SK-N-SH treated with all-trans-retinoic acid at 6 μM for 48 hours (cell line): ENCODE measurements around the gene S100PBP.
"Not testable (repeated sequence)": the region's sequence is repeated elsewhere in the genome, so short reads cannot be mapped to it uniquely, and the experiment has no call there.

Experiments used
- ARNTL ChIP-seq: fragments of 450-650 bp; formaldehyde crosslinking; IDR thresholded peaks from 2 replicates; pipeline ENCODE4 v1.5.0; 2020; ENCODE audit warnings: low read depth, mild to moderate bottlenecking, moderate library complexity, borderline replicate concordance
- BACH2 ChIP-seq: fragments of 250-450 bp; sonication (Bioruptor Pico); IDR thresholded peaks from 2 replicates; pipeline ENCODE4 v1.9.0; 2021; ENCODE audit warnings: mild to moderate bottlenecking, borderline replicate concordance
- CSDC2 ChIP-seq: fragments of 250-450 bp; sonication (Bioruptor Pico); IDR thresholded peaks from 2 replicates; pipeline ENCODE4 v1.5.0; 2020; ENCODE audit warnings: mild to moderate bottlenecking, moderate library complexity
- CSRNP3 ChIP-seq: fragments of 250-450 bp; sonication (Bioruptor Pico); IDR thresholded peaks from 2 replicates; pipeline ENCODE4 v1.5.1; 2021; ENCODE audit warnings: mild to moderate bottlenecking, moderate library complexity
- GLIS3 ChIP-seq: fragments of 250-450 bp; sonication (Bioruptor Pico); IDR thresholded peaks from 2 replicates; pipeline ENCODE4 v1.5.0; 2020; ENCODE audit warnings: mild to moderate bottlenecking, moderate library complexity
- ISL1 ChIP-seq: fragments of 250-450 bp; sonication (Bioruptor Pico); IDR thresholded peaks from 2 replicates; pipeline ENCODE4 v2.1.2; 2022; ENCODE audit warnings: mild to moderate bottlenecking, moderate library complexity
- PATZ1 ChIP-seq: fragments of 250-450 bp; sonication (Bioruptor Pico); IDR thresholded peaks from 2 replicates; pipeline ENCODE4 v1.8.0; 2020; ENCODE audit warnings: mild to moderate bottlenecking, moderate library complexity, borderline replicate concordance
- PPARA ChIP-seq: fragments of 250-450 bp; sonication (Bioruptor Pico); IDR thresholded peaks from 2 replicates; pipeline ENCODE4 v1.5.0; 2020; ENCODE audit warnings: mild to moderate bottlenecking, borderline replicate concordance
- SNAI2 ChIP-seq: fragments of 250-450 bp; sonication (Bioruptor Pico); IDR thresholded peaks from 2 replicates; pipeline ENCODE4 v1.5.0; 2020; ENCODE audit warnings: mild to moderate bottlenecking, moderate library complexity
- TSHZ2 ChIP-seq: fragments of 250-450 bp; sonication (Bioruptor Pico); IDR thresholded peaks from 2 replicates; pipeline ENCODE4 v1.5.0; 2020; ENCODE audit warnings: mild to moderate bottlenecking, moderate library complexity
- ZFP3 ChIP-seq: fragments of 250-450 bp; sonication (Bioruptor Pico); IDR thresholded peaks from 2 replicates; pipeline ENCODE4 v1.5.0; 2020; ENCODE audit warnings: mild to moderate bottlenecking, moderate library complexity
- ZFP30 ChIP-seq: fragments of 450-650 bp; formaldehyde crosslinking; IDR thresholded peaks from 2 replicates; pipeline ENCODE4 v1.5.0; 2022; ENCODE audit warnings: mild to moderate bottlenecking, moderate library complexity
- ZNF70 ChIP-seq: fragments of 450-650 bp; formaldehyde crosslinking; IDR thresholded peaks from 2 replicates; pipeline ENCODE4 v1.5.0; 2020; ENCODE audit warnings: mild to moderate bottlenecking, moderate library complexity
- ZNF8 ChIP-seq: fragments of 450-650 bp; formaldehyde crosslinking; IDR thresholded peaks from 2 replicates; pipeline ENCODE4 v1.5.0; 2020; ENCODE audit warnings: mild to moderate bottlenecking, moderate library complexity

GRCh38 chr1:32804460-32804859 lies 13.0 kb upstream of the S100PBP start:
- TF ChIP-seq CSRNP3 (CRISPR knock-in tag); ARNTL (CRISPR knock-in tag); ZNF8 (CRISPR knock-in tag); ZNF70 (CRISPR knock-in tag); PATZ1 (CRISPR knock-in tag); ZFP30 (CRISPR knock-in tag); GLIS3 (CRISPR knock-in tag); TSHZ2 (CRISPR knock-in tag); CSDC2 (CRISPR knock-in tag); BACH2; SNAI2; ISL1; ZFP3; PPARA (CRISPR knock-in tag): not testable (repeated sequence)
